ENCODE data around the gene GABRA4. TPM values are rescaled to one million over a fixed set of nuclear protein-coding genes. Genes with fewer than 3 reads are reported as not detected.

GABRA4 gene
- total RNA-seq, 6 donors from 2014 or later: not detected

DNA sequence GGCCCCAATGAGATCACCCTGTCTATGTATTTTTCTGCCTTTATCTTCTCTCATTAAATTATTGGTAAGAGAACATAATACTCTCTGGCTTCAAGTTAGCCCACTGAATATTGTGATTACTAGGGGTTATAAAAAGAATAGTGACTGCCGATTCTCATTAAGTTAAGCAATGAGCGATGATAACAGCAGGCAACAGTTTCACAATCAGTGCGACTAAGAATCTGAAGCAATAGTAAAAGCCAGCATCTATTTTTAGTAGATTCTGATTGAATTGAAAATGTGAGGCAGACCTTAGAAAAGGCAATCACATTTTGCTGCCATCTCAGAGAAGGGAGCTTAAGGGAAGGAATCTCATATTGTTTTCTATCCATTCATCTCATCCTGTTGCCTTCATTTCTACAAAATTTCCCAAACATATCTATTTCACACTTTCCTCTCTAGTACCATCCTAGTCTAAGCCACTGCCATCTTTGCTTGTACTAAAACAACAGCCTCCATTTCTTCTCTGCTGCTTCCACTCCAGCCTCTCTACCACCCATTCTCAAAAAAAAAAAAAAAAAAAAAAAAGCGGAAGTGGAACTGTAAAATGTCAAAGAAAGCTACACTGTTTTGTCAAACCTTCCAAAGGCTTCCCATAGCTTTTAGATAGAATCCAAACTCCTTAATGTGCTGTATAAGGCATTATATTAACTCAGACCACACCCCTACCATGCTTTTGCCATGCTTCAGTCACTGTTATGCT, 17.4 kb downstream of the GABRA4 start:
- 60 to 78% methylated on average over 4 of the region's 4 CpGs for WGBS, 2 donors
- H3K9me3 ChIP-seq: no peaks in the 10 kb centered on the region
- ATAC-seq (ENCODE audit: low FRiP score in 2 of 2) (no peak), DNase-seq (no peak)
- H3K36me3 ChIP-seq: no peaks in the 10 kb centered on the region
- no peak overlapping the region for H3K27ac ChIP-seq
- H3K27me3 ChIP-seq: no peaks in the 10 kb centered on the region
- TF ChIP-seq POLR2A (IDR thresholded peaks at IDR 0.05) (no peak), POLR2AphosphoS5 (IDR thresholded peaks at IDR 0.05) (no peak), EP300 (IDR thresholded peaks at IDR 0.05) (no peak)
- TF ChIP-seq, protein P1, sequence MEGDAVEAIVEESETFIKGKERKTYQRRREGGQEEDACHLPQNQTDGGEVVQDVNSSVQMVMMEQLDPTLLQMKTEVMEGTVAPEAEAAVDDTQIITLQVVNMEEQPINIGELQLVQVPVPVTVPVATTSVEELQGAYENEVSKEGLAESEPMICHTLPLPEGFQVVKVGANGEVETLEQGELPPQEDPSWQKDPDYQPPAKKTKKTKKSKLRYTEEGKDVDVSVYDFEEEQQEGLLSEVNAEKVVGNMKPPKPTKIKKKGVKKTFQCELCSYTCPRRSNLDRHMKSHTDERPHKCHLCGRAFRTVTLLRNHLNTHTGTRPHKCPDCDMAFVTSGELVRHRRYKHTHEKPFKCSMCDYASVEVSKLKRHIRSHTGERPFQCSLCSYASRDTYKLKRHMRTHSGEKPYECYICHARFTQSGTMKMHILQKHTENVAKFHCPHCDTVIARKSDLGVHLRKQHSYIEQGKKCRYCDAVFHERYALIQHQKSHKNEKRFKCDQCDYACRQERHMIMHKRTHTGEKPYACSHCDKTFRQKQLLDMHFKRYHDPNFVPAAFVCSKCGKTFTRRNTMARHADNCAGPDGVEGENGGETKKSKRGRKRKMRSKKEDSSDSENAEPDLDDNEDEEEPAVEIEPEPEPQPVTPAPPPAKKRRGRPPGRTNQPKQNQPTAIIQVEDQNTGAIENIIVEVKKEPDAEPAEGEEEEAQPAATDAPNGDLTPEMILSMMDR (IDR thresholded peaks at IDR 0.05): no peak
- H3K4me1 ChIP-seq: no peaks in the 10 kb centered on the region
- H3K4me3 ChIP-seq: no peak overlapping the region

- Histone ChIP-seq H3K36me3 (no peaks in the 10 kb centered on the region), H3K4me3 (no peak overlapping the region), H3K4me1 (no peaks in the 10 kb centered on the region), H3K27ac (no peak overlapping the region), H3K27me3 (no peaks in the 10 kb centered on the region), H3K9me3 (no peaks in the 10 kb centered on the region)
- WGBS, 2 donors: 85 to 88% methylated on average over 1 of the region's 1 CpG
- ATAC-seq (ENCODE audit: low FRiP score in 2 of 2) (no peak), DNase-seq (no peak)
- TF ChIP-seq, protein P1 (IDR thresholded peaks at IDR 0.05): no peak
- TF ChIP-seq POLR2AphosphoS5 (IDR thresholded peaks at IDR 0.05): no peak
- no peak for TF ChIP-seq POLR2A (IDR thresholded peaks at IDR 0.05)
- TF ChIP-seq EP300 (IDR thresholded peaks at IDR 0.05): no peak
Measured at GRCh38 chr4:46974891-46975543, 18.4 kb downstream of the GABRA4 start.

DNA sequence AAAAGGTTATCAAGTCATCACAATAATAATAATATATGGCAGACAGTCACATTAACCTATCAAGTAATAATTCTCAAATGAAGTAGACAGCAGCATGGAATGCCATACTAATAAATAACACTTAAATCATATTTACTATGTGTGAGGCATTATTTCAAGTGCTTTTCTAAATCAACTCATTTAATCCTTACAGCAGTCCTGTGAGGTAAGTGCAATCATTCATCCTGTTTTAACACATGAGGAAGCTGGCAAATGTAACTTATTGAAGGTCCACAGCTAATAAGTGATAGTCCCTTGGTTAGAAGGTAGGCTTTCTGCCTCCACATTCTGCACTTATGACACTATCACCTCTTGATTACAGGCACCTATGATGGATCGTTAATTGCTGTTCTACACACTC, 24.5 kb downstream of the GABRA4 start:
- ATAC-seq (ENCODE audit: low FRiP score in 2 of 2) (no peak), DNase-seq (no peak)
- H3K27ac ChIP-seq: no peak overlapping the region
- no peaks in the 10 kb centered on the region for H3K27me3 ChIP-seq
- no peak overlapping the region for H3K4me3 ChIP-seq
- no peak for TF ChIP-seq POLR2A (IDR thresholded peaks at IDR 0.05)
- H3K36me3 ChIP-seq: no peaks in the 10 kb centered on the region
- WGBS, 2 donors: 94 to 97% methylated on average over 1 of the region's 1 CpG
- no peaks in the 10 kb centered on the region for H3K9me3 ChIP-seq
- H3K4me1 ChIP-seq: no peaks in the 10 kb centered on the region

- H3K36me3 ChIP-seq: no peaks in the 10 kb centered on the region
- H3K27ac ChIP-seq: no peak overlapping the region
- no peaks in the 10 kb centered on the region for H3K9me3 ChIP-seq
- no peak for ATAC-seq (ENCODE audit: low FRiP score in 2 of 2)
- DNase-seq: no peak
- H3K4me1 ChIP-seq: no peaks in the 10 kb centered on the region
- H3K27me3 ChIP-seq: no peaks in the 10 kb centered on the region
- TF ChIP-seq POLR2AphosphoS5 (IDR thresholded peaks at IDR 0.05) (no peak), POLR2A (IDR thresholded peaks at IDR 0.05) (no peak), EP300 (IDR thresholded peaks at IDR 0.05) (no peak)
- TF ChIP-seq, protein P1 (IDR thresholded peaks at IDR 0.05): no peak
- 91 to 93% methylated on average over 2 of the region's 2 CpGs for WGBS, 2 donors
- no peak overlapping the region for H3K4me3 ChIP-seq
Measured at GRCh38 chr4:46967631-46968030, 25.8 kb downstream of the GABRA4 start.

- DNase-seq (no peak), ATAC-seq (ENCODE audit: low FRiP score in 2 of 2) (no peak)
- no peak overlapping the region for H3K4me3 ChIP-seq
- H3K36me3 ChIP-seq: no peaks in the 10 kb centered on the region
- H3K4me1 ChIP-seq: peaks cover 0 to 3% (median 0%) of the 10 kb centered on the region in 4 donors
- no peaks in the 10 kb centered on the region for H3K9me3 ChIP-seq
- WGBS, 2 donors: 59 to 82% methylated on average over 2 of the region's 2 CpGs
- TF ChIP-seq, protein P1 (IDR thresholded peaks at IDR 0.05): no peak
- TF ChIP-seq EP300 (IDR thresholded peaks at IDR 0.05) (no peak), POLR2AphosphoS5 (IDR thresholded peaks at IDR 0.05) (no peak), POLR2A (IDR thresholded peaks at IDR 0.05) (no peak)
- H3K27me3 ChIP-seq: no peaks in the 10 kb centered on the region
- no peak overlapping the region for H3K27ac ChIP-seq
Measured at GRCh38 chr4:46958742-46959488, 34.5 kb downstream of the GABRA4 start.

Data from upper lobe of left lung (tissue), 6 donors.